GM19193 (cell line): ENCODE data around the gene RUNX2.

Source experiments
- POLR2A ChIP-seq: IDR thresholded peaks from 4 replicates; pipeline ENCODE4 v1.6.1; 2011; ENCODE audit not compliant: insufficient read depth, insufficient read length; ENCODE audit errors: extremely low read depth

RUNX2 gene

DNA sequence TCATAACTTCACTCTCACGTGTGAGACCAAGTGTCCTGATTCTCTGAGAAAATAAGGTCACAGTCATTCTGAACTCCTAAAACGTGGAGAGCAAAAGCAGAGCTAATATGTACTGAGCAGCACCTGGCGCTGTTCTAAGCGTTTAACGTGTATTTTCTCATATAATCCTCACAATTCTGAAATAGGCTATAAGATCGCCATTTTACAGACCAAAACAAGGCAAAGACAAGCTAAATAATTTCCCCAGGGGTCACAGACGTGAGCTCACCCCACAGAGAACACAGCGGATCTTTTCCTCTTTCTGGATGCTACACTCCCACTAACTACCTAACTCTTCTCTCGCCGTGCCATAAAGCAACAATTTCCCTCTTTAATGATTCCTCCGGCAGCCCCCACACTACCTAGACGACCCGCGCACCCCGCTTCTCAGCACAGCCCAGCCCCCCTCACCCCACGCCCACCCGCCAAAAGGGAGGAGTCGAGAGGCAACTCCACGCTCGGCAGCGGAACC is 49.0 kb downstream of the RUNX2 start:
- no peak for TF ChIP-seq POLR2A

DNA sequence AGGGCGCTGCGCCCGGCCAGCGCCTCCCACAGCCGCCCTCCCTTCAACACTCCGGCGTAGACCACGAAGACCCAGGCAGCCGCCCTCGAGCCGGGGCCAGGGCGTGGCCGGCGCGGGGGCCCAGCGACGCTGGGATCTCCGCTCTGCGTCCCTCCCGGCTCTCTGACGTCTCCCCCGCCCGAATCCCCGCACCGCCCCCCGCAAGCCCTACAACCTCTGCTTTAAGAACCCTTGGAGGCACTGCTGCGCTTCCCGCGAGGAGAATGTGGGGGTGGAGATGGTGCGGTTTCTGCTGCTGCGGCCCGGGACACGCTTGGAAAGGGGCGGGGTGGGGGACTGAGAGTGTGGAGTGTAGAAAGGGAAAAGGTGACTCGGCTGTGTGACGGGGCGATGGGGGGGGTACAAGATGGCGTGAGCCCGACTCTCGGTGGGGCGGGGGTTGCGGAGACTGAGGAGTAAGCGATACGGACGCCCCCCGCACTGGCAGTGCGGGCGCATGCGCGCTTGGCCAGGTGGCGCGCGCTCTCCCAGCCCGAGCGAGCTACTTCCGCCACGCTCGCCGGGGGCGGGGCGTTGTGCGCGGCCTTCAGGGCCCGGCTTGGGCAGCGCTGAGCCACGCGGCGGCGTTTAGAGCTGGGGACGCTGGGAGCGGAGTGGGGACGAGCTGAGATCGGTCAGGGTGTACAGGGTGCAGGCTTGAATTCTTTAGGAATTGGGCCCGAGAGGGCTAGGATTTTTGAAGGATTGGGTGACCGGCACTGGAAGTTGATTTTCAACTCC is 49.6 kb downstream of the RUNX2 start, which contains the start of gene SUPT3H:
Gene SUPT3H (minus strand): TSS at position 381 of the 780 bp plus-strand sequence.
- peak; percentile 64 for TF ChIP-seq POLR2A

DNA sequence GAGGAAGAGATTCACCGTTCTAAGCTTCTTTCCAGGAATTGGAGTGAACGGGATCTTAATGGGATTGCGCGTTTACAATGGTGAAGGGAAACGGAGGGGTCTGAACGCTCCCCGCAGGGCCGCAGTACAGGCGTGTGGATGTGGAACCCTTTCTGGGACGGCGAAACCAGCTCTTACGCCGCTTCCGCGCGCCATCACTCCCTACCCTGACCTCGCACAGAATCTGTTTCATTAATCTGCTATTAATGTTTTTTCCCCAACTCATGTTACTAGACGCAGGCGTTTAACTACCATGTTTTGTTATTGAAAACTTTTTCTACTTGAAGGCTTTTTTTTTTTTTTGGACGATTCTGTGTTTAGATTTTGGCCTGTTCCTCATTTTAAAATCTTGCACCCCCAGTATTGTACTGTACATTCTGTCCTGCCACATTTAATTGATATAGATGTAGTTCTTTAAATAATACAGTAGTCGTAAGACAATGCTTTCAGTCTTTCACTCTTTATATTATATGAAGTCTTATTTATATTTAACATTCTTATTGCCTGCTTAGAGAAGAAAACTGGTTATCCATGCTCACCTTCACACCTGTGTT is 50.3 kb downstream of the RUNX2 start:
- TF ChIP-seq POLR2A = no peak

DNA sequence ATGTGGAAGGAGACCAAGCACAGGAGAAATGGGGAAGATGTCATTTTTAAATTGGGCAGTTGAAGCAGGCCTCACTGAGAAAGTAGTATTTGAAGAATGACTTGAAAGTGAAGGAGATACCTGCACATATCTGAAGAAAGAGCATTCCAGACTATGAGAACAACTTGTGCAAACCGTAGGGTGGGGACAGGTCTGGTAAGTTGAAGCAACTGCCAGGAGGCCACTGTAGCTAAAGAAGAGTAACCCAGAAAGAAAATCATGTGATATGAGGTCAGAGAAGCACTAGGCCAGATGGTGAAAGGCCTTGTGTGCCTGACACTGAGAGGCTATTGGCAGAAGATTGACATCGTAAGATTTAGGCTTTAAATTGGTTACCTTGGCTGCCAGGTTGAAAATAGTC is 54.3 kb downstream of the RUNX2 start:
- no peak for TF ChIP-seq POLR2A

DNA sequence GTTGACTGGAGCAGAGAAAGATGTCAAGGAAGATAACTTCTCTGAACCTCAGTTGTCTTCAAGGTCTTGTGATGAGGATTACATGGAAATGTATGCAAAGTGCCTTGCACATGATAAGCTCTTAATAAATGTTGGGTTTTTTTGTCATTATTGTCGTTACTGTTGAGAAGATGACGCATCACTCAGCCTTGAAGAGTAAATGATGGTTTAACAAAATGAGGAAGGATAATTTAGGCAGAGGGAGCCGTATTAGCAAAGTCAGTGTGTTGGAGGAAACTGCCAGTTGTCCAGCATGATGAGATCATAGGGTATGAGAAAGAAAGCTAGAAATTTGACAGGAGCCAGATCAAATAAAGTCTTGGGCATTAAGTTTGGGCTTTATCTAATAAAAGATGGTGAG is 58.4 kb downstream of the RUNX2 start:
- TF ChIP-seq POLR2A = no peak

DNA sequence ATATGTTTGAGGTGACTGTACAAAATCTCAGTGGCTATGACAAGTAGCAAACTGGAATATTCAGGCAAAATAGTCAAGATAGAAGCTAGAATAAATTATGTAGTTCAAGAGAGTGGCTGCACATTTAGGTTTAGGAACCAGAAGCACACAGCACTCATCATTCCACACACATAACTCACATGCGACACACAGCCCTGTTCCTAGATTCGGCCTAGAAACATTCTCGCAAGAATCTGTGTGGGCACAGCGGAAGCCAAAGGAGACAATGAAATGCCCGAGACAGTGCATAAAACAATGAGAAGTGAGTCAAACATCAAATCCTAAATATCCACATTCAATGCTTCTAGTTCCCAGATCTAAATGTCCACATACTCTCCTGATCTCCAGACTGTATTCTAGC is 59.1 kb downstream of the RUNX2 start:
- no peak for TF ChIP-seq POLR2A

DNA sequence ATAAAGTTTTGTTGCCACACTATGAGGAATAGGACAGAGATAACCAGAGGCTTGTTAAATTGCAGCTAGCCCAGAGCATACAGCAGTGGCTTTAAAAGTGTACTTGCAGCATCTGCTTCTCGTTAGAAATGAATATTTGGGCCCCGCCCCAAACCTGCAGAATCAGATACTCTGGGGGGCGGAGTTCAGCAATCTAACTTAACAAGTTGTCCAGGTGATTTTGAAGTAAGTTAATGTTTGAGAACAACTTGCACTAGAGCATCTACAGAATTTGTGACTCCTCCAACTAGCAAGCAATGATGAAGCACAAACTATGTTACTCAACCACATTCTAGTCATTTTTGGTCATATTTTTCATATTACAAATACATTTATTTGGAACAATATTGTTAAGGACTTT is 60.2 kb downstream of the RUNX2 start:
- TF ChIP-seq POLR2A = no peak

DNA sequence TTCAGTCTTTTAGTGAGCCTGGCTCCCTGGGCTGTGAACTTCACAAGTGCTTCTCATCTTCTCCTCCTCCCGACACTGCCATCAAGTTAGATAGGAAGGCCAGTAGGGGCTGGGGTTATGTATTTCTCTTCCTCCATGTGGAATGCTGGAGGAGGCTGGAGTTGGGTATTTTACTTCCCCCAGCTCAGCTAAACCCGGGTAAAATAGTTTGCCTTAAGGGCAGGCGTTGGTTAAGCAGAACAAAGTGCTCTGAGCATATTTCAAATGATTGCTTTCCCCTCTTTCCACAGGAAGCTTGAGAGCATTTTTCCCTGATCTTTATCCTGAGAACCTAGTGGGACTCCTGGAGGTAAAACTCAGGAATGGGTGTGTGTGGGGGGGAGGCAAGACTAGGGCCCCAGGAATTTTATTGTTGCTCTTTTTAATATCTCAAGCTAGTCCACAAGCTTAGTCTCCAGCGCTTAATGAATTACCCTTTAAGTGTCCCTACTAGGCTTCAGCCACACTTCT is 66.5 kb downstream of the RUNX2 start:
- TF ChIP-seq POLR2A = no peak

DNA sequence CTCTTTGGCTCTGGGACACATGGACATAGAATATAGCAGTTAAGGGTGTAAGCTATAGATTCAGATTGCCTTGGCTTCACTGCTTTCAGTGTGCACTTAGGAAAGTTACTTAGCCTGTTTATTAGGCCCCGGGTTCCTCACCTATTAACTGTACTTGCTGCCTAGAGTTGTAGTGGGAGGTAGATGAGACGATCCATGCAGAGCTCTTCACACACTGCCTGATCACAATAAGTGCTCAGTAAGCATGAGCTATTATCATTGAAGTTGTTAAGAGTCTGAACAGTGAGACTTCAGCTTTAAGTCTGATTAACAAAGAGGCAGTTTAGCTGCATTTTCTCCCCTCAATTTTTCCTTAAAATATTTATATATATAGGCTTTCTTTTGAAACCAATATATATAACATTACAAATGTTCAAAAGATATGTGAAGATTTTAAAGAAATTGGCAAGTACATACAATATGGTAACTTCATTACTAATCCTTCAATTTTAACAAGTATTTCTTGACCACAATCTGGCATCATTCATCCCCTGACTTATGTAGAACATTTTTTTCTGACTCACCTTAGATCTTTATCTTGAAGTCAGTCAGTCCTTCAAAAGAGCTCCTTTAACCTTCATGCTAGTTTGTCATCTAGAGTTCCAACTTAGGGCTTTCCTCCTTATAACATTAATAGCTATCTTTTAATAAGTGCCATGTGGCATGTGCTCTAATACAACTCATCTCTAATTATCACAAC is 70.1 kb downstream of the RUNX2 start:
- no peak for TF ChIP-seq POLR2A

DNA sequence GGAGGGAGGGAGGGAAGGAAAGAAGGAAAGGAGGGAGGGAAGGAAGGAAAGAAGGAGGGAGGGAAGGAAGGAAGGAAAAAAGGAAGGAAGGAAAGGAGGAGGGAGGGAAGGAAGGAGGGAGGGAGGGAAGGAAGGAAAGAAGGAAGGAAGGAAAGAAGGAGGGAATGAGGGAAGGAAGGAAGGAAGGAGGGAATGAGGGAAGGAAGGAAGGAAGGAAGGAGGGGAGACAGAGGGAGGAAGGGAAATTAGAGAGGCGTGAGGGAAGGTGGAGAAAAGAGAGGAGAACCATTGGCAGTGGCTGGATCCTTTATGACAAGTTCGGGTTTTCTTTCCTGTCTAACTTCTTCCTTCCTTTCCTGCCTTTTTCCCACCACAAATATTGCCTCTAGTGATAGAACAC is 71.9 kb downstream of the RUNX2 start:
- TF ChIP-seq POLR2A = no peak

DNA sequence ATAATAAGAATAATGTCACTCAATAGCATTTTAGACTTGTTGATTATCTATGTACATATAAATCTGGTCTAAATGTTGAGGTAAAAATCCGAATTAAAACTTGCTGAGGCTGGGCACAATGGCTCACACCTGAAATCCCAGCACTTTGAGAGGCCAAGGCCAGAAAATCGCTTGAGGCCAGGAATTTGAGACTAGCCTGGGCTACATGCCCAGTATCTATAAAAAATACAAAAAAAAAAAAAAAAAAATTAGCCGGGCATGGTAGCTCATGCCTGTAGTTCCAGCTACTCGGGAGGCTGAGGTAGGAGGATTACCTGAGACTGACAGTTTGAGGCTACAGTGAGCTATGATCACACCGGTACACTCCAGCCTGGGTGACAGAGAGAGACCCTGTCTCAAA is 83.8 kb downstream of the RUNX2 start:
- no peak for TF ChIP-seq POLR2A

DNA sequence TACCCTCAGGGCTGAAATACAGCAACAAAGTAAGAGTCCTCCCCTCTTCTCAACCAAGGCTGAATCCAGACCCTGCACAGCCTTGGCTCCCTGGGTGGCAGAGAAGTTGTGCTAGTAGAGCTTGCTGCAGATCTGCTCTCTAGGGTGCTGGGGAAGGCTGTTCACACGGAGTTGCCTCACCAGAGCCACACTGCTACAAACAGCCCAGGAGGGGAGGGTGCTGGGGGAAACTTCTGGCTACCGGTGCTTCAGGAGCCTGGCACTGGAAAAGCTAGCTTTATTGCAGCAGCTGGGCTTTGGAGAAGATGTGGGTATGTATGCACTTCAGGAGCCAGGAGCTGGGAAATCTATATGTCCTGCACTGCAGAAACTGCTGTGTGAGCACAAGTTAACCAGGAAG is 87.2 kb downstream of the RUNX2 start:
- TF ChIP-seq POLR2A = no peak

DNA sequence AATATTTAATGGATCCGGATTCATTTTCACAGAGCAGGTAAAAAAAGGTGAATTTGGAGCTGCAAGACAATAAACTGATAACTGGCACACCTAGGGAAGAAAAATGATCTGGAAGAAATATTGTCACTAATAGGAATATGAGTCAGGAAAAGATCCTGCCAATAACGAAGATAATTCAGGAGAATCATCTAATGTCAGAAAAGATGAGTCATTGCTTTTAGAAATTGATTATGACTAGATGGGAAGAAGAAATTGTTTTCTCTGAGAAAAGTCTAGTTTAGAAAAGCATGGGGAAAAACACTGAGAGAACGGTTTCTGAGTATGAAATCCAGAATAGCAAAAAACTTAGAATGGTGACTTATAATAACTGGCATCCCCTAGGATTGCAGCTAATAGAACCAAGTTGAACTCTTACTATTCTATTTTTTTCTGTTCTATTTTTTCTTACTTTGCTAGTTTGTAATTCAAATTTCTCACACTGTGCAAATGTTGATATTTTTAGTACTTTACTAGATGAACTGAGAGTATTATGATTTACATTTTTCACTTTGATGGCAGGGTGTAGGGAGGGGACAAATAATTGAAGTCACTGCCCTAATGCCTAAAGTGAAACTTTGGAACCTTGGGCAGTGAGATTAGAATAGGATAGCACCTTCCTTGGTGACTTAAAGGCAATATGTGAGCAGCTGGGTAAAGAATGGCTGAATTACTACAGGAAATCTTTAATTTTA is 87.8 kb downstream of the RUNX2 start:
- no peak for TF ChIP-seq POLR2A

DNA sequence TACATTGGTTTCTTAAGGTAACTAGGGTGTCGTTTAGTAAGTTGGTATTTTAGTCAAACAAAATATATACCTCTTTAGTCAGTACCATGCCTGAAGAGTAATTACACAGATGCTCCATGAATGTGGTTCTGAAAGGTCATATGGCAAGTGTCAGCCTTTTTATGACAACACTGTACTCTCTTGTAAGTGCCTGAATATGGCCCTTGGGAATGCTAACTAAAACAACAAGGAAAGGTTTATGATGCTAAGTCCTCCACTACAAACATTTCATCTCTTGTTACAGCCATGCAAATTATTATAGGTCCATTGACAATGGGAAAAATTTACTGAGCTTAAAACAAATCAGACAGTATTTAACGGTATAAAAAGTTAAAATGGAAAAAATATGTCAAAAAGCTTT is 88.6 kb downstream of the RUNX2 start:
- no peak for TF ChIP-seq POLR2A

DNA sequence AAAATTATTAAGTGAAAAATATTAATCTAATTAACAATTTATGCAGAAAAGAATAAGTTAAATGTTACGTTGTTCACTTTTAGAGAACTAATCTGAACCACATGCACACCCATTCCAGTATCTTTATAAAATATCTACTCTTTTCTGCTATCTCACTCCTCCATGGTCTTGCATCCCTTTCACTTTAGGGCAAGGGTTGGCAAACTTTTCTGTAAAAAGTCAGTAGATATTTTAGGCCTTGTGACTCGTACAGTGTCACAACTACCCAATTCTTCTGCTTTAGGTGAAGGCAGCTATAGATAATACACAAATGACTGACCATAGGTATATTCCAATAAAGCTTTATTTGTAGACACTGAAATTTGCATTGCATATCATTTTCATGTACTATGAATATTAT is 89.3 kb downstream of the RUNX2 start:
- no peak for TF ChIP-seq POLR2A
